GM23338 (cell line): ENCODE measurements around the gene RAD51AP1.
"Not testable (repeated sequence)": the region's sequence is repeated elsewhere in the genome, so short reads cannot be mapped to it uniquely, and the experiment has no call there.

Experiments
- EZH2phosphoT487 ChIP-seq: fragments of 200-600 bp; sonication (generic); IDR thresholded peaks from one replicate; pipeline ENCODE4 v1.8.1; 2018; ENCODE audit warnings: antibody characterized with exemption; ENCODE audit not compliant: unreplicated experiment
- JUNB ChIP-seq: IDR thresholded peaks from one replicate; pipeline ENCODE4 v1.6.1; 2016; ENCODE audit warnings: antibody characterized with exemption; ENCODE audit not compliant: unreplicated experiment
- TF ChIP-seq, protein P1 (sequence below), 2 experiments: fragments of 200-600 bp in 1 of 2; sonication (generic) in 1 of 2; conservative IDR thresholded peaks; 2 replicates each; pipeline versions ENCODE4 v1.5.1 to v1.6.1; 2016 to 2017; ENCODE audit warnings: antibody characterized with exemption in 2 of 2, low read depth in 2 of 2, mild to moderate bottlenecking in 2 of 2, moderate library complexity in 1 of 2

DNA sequence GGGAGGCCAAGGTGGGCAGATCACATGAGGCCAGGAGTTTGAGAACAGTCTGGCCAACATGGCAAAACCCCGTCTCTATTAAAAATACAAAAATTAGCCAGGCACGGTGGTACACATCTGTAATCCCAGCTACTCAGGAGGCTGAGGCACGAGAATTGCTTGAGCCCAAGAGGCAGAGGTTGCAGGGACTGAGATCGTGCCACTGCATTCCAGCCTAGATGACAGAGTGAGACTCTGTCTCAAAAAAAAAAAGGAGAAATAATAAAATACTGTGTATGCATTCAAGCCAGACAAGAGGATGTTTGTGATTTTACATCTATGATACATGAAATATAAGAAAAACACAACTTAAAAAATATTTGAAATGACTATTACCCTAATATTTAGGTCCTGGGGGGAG lies 30.2 kb upstream of the RAD51AP1 start:
- TF ChIP-seq, protein P1, sequence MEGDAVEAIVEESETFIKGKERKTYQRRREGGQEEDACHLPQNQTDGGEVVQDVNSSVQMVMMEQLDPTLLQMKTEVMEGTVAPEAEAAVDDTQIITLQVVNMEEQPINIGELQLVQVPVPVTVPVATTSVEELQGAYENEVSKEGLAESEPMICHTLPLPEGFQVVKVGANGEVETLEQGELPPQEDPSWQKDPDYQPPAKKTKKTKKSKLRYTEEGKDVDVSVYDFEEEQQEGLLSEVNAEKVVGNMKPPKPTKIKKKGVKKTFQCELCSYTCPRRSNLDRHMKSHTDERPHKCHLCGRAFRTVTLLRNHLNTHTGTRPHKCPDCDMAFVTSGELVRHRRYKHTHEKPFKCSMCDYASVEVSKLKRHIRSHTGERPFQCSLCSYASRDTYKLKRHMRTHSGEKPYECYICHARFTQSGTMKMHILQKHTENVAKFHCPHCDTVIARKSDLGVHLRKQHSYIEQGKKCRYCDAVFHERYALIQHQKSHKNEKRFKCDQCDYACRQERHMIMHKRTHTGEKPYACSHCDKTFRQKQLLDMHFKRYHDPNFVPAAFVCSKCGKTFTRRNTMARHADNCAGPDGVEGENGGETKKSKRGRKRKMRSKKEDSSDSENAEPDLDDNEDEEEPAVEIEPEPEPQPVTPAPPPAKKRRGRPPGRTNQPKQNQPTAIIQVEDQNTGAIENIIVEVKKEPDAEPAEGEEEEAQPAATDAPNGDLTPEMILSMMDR (conservative IDR thresholded peaks at IDR 0.05; ENCODE audit: low read depth in 2 of 2), result not testable (repeated sequence)
- not testable (repeated sequence) for TF ChIP-seq EZH2phosphoT487, JUNB
